Cardiac septum (tissue), 1 donor: ENCODE measurements around the gene CSNK1G3. TPM values are rescaled to one million over a fixed set of nuclear protein-coding genes. Genes with fewer than 3 reads are reported as not detected.
"Not testable (repeated sequence)": the region's sequence is repeated elsewhere in the genome, so short reads cannot be mapped to it uniquely, and the experiment has no call there.

Source experiments
- DNase-seq: peaks from one replicate; pipeline ENCODE4 v3.0.0-alpha.2; 2020; ENCODE audit warnings: low spot score
- intact Hi-C: fragments of 100-400 bp; cut with DNase I; formaldehyde crosslinking; loops from one replicate; pipeline ENCODE4 v1.14.0; 2022
- long read RNA-seq: library from polyadenylated mRNA; unstranded; transcript quantifications from one replicate; pipeline ENCODE4 v2.0.0, GENCODE V29; 2021
- total RNA-seq: library from RNA; stranded (reverse); fragmentation: NEBNext Ultra II Directional; extraction: Animal tissue kit (Norgen Biotek cat#: 25700); gene quantifications from one replicate; pipeline ENCODE4 v1.2.1, GENCODE V29; 2021
- donor health status: DM: no; HTN: no; CAD: no.

Gene CSNK1G3
- total RNA-seq, result 28.0 TPM
- long read RNA-seq, full-length matches to known transcripts, result 6 of 25 reads
- long read RNA-seq, partial matches to known transcripts, result 2 of 25 reads
- long read RNA-seq, other reads (novel, unspliced or antisense), result 17 of 25 reads

DNA sequence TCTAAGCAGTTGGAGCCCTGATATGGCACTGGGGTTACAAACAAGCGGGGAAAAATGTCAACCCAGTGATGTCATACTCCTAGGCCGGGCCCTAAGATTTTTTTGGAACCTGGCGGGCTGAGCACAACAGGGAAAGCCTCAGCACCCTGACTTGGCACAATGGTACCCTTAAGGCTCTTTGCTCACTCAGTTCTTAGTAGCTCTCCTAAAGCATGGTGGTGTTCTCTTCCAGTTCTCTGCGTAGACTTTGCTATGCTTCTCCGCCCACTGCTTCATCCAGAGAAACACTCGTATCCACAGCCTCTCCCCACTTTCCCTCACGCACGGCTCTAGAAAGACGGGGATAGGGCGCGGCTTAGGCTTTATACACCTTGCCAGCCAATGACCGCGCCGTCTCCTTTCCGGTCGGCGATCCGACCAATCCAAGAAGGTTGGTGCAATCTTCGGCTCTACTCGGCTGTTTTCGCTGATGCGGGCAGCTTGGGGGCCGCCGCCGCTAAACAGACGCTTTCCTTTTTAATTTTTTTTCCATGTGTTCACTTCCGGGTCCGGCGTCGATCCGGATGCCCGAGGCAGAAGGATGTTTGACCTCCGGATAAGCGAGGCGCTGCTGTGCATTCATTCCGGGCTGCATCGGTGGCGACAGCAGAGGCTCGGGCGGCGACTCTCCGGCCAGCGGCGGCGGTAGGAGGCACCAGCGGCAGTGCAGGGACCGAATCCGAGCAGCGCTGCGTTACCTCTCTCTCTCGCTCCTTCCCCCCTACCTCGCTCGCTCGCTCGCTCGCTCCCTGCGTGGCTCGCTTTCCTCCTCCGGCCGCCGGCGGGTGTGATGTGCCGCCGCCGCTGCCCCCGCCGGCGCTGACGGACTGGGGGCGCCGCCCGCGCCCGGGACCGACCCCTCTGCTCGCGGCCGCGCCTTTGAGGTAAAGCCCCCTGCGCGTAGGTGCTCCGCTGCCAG is at the start of gene CSNK1G3:
TSS of gene CSNK1G3 (plus strand) at position 530 of the 958 bp plus-strand sequence. CDS start 33,487 bp downstream, outside the sequence.
- intact Hi-C loops, result loop anchor here (2.0 to 10.0 kb wide), 3 partner anchors 73 to 100 kb away; partner anchors contain the start of gene CEP120
- DNase-seq, result peak; percentile 98

DNA sequence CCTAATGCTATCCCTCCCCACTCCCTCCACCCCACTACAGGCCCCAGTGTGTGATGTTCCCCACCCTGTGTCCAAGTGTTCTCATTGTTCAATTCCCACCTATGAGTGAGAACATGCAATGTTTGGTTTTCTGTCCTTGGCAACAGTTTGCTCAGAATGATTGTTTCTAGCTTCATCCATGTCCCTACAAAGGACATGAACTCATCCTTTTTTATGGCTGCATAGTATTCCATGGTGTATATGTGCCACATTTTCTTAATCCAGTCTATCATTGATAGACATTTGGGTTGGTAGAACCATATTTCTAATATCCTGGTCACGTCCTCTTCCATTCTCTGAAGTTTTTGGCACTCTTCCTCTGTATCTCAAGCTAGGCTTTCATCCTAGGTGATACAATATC is 45.1 kb upstream of the CSNK1G3 start:
- intact Hi-C loops, DNase-seq: not testable (repeated sequence)

DNA sequence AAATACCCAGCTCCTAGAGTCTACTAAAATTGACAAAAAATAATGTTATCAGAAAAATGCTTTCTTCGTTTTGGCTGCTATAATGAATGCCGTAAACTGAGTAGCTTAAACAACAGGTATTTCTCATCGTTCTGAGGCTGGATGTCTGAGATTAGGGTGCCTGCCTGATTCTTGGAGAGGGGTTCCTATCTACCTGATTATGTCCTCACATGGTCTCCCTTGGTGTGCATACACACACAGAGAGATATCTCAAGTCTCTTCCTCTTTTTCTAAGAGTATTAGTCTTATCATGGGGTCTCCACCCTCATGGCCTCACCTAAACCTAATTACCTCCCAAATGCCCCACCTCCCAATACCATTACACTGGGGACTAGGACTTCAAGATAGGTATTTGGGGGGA is 40.6 kb upstream of the CSNK1G3 start:
- no peak for DNase-seq
- intact Hi-C loops, result no loop called here

DNA sequence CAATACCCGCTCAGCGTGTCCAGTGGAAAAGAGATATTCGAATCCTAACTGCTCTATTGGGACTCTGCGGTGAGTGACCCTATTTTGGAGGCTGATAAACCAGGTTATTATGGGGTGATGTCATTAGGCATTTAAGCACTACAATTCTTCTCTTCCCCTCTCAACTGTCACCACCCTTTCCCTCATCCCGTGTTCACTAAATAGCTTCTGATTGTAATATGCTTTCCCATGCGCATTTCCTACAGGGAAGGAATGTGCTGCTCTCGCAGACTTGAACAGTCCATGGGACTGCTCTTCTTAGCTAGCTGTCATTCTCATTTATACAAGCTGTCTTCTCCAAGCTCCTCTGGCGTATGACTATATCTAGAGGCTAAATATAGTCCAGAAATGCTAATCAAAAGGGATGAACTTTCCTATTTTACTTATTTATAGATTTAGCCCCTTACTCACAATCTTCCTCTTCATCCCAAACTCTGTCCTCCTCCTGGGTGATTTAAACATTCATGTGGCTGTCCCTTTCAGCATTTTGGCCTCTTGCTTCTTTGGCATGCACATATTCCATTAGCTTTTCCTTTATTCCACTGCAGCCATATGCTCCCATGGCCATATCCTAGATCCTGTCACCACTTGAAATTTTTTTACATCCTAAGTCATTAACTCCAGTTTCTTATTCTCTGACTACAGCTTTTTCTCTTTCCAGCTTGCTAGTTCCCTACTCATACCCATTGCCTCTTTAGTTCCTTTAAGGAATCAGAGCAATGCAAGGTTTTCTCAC is 39.6 kb upstream of the CSNK1G3 start:
- no peak for DNase-seq
- intact Hi-C loops, result no loop called here

DNA sequence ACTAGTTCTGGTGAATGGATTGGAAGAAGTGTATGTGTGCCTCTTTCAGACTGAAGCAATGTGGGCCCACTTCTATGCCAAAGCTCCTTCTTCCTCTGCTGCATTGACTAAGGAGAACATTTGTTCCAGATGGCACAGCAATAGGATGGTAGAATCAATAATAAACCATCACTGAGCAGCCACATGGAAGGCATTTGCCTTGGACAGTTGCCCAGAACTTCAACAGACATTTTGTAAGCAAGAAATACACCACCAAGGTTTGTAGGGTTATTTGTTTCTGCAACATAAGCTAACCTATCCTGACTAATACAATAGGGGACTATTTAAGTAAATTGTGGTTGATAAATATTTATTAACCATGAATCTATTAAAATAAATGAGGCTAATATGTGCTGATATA is 37.7 kb upstream of the CSNK1G3 start:
- intact Hi-C loops, result no loop called here
- no peak for DNase-seq

DNA sequence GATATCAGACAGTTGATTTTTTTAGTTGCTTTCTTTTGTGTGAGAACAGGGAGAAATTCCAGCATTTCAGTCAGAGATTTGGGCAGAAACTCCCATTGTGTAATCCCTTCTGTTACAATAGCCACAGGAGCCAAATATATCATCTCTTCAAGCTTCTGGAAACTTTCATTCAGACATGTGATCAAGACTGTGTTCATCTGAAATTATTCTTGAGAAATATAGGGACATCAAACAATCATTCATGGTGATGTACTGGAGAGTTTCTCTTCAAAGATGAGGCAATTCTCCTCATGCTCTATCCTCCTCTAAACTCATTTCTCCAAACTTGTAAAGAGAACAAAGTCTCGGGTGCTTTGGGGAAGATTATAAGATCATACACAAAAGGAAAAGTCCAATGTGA is 35.2 kb upstream of the CSNK1G3 start:
- intact Hi-C loops, result no loop called here
- no peak for DNase-seq

DNA sequence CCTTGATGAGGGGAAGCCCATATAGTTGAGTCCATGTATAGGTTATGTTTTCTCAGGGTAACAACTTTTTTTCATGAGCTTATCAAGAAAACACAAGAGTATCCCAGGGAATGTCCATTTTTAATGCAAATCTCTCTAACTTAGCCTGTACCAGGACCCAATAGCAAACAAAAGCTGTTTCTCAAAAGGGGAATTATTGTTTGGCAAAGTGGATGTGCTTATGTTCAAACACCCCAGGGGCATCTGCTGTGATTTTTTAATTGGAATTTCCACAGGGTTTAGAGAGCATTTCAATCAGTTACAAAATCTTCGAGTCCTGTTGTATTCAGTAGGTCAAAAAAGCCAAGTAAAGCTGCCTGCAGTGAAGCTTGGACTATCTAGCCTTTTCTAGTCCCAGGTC is 33.4 kb upstream of the CSNK1G3 start:
- no peak for DNase-seq
- intact Hi-C loops, result no loop called here

DNA sequence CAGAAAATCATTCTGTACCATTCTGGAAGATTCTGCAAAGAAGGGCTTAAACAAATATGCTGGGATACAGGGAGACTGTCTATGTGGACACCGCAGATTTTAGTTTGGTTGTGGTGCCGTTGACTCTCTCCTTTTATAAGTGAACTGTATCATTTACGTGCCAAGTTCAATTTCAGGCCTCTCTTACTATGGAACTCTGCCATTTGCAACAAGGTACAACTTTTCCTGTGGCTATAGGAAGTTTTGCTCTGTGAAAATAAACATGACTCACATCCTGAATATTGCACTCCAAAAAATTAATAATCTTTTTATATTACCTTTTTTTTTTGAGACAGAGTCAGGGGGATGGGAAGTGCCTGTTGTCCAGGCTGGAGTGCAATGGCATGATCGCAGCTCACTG is 29.7 kb upstream of the CSNK1G3 start:
- DNase-seq, result no peak
- intact Hi-C loops, result no loop called here

DNA sequence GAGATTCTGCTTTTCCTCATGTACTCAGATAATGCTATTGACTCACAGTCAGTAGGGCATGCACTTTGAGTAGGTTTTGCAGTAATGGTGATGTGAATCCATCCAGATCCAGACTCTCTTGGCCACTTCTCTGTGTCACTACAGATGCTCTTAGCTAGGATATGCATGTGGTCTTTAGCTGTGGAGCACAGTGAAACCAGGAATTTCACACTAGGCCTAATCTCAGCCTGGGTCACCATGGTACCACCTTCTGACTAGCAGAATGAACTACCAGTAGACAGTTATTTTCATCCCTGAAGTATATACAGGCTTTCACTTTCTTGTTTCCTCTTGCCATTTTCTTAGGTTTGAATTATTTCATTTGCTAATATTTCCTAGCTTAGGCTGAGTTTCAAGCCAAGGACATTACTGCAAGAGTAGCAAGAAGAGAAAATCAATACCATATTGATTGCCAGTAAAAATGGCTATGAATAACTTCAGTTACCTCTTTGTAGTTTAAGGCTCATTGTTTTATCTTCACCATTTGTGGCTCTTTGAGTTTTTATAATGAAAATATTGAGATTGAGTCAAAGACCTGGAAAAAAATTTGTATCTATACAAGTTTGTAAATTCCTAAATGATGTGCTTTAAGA is 28.4 kb upstream of the CSNK1G3 start:
- no peak for DNase-seq
- intact Hi-C loops, result no loop called here

DNA sequence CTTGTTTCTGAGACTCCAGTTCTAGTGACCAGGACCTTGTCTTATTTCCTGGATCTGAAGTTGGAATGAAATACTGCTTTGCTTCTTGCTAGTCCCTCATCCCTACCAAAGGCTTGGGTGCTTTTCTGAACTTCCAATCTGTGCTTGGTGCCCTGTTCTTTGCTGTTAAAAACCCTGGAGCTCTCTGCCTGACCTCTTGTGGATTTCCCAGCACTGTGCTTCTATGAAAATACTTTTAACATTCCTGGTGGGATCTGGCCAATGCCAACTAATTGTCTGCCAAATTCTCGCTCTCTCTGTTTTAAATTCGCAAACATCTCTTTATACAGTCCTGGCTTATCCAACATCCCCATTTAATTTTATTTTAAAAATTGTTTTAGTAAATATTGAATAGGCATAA is 26.7 kb upstream of the CSNK1G3 start:
- intact Hi-C loops, result no loop called here
- DNase-seq, result no peak

DNA sequence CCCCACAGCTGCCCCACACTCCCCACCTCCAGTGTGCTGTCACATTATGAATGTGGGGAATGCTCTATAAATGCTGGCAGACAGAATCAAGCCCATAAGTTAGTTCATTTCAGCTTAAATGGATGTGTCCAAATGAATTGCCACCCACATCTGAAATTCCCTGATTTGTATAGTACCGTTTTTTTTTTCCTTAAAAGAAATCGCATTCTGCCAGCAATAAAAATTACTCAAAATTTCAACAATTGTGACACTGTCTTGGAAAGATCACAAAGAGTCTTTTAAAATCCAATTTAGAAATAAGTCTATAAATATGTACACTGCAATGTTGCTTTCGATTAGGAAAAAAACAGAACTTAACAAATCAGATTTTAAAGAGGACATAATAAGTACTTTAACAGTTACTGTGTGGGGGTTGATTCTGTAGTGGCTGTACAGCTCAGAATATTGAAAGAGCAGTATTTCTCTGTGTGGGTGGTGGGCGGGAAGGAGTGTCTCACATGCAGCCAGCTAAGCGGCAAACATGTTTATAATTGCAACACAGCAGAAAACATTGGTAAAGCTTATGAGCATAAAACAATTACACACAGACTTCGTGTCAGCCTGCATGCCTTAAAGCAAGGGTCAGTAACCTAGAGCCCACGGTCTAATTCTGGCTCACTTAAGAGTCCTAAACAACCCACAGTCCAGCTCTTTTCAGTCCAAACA is 24.9 kb upstream of the CSNK1G3 start:
- no peak for DNase-seq
- intact Hi-C loops, result no loop called here

DNA sequence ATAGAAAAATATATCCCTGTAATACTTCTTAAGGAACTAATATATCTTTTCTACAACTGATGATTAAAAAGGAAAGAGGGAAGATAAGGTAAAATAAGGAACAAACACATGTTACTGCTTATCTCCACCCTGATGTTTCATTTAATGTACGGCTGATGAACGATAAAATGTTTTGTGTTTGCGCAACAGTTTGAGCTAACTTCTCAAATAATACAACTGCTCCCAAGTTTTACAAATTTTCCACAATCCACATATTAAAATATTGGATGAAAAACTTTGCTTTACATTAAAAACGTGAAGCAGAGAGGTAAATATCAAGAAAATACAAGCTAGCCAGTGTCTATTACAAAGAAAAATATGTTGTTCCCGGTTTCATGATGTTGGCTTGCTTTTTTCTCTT is 21.0 kb upstream of the CSNK1G3 start:
- intact Hi-C loops, result no loop called here
- DNase-seq, result no peak

DNA sequence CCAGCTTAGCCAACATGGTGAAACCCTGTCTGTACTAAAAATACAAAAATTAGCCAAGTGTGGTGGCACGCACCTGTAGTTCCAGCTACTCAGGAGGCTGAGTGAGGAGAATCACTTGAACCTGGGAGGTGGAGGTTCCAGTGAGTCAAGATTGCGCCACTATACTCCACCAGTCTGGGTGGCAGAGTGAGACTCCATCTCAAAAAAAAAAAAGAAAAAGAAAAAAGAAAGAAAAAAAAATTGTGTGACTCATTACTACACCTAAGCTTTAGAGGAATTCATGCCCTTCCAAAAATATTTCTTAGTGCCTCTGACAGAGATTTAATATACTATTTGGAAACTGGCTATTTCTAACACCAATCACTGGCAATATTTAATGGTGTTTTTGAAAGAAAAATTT is 16.8 kb upstream of the CSNK1G3 start:
- DNase-seq, intact Hi-C loops: not testable (repeated sequence)

DNA sequence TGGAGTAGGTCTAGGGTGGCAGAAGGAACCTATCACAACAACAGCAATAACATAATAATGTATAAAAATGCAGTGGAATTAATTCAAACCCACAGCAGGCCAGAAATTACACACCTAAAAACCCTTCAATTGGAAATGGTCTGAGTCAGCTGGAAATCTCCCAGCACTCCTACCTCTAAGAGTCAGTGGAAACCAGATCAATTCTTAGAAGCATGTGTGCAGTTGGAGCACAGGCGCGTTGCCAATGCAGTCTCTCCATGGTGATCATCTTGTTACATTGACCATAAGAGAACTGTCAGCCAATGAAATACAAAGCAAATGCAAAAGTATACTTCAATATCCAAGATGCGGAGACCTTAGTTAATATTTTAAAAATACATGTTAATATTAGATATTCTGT is 15.1 kb upstream of the CSNK1G3 start:
- DNase-seq, result no peak
- intact Hi-C loops, result no loop called here

DNA sequence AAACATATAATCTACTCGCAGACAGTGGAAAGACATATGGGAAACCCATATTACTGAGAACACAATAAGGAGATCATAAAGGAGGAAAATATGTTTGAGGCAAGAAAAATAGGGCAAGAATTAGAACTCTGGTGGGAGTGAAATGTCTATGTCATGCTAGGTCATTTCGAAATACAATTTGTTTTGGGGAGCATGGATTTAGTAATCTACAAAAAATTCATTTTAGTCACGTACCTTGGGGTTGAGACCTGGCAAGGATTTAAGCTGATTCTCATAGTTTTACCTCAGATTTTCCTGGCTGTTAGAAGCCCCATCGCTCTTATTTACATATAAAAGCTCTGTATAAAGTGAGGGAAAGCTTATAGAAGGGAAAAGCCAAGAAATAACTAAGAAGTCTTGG is 11.5 kb upstream of the CSNK1G3 start:
- DNase-seq, result no peak
- intact Hi-C loops, result no loop called here

DNA sequence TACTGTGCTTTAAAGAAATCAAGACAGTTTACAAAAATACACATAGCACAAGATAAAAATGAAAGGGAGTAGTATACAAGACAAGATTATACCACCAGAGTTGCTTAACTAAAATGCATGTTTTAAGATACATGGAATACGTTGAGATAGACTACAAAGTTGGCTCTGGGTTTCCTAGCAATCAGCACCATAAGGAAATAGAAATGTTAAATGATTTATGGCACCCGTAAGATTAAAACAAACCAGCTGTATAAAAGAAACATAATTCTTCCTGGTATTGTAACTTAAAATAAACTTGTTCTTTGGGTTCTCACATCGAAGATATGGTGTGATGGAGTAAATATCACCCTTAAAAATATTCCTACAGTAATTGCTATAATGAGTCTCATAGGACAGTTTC is 9.9 kb upstream of the CSNK1G3 start:
- intact Hi-C loops, result no loop called here
- no peak for DNase-seq

DNA sequence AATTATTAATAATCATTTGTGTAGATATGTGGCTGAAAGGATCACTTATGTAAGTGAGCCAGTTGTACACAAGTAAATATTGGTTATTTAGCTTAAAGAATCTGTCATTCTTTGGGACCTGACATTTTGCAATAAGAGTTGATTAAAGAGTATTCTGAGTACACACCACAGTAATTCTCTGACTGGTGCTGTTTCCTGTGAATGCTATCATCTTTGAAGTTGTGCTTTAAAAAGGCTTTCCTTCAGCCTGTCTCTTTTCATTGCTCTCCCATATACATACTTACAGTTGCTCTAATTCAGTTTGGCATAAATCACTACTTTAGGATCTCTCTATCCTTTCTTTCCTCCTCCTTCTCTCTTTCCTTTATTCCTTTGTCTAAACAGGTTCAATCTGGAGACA is 8.7 kb upstream of the CSNK1G3 start:
- DNase-seq, result no peak
- intact Hi-C loops, result no loop called here

DNA sequence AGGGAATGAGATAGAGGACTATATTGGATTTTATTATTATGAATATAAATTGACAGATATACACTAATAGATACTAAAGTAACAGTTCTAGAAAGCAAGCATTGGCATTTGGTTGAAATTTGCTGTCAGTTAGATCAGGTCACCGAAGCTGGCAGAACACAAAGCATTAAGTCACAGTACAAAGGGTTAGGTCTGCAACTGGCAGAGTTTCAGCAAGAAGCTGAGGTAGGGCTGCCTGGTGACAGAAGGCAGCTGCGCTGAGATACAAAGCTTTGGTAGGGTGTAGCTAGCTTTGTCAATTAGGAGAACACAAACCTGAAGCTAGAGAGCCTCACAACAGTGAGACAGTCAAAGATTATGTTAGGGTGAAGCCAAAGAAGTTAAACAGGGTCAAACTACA is 6.3 kb upstream of the CSNK1G3 start:
- intact Hi-C loops, result no loop called here
- no peak for DNase-seq

DNA sequence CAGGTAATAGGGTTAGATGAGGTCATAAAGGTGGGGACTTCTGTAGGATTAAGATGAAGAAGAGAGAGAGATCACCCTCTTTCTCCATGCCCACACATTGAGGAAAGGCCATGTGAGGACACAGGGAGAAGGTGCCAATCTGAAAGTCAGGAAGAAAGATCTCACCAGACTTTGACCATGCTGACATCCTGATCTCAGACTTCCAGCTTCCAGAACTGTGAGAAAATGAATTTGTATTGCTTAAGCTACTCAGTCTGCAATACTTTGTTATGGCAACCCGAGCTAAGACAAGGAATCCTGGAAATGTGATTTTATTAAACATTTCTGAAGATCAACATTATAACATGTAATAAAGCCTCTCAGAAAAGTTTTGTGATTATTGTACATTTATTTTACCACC is 3.5 kb upstream of the CSNK1G3 start:
- intact Hi-C loops, result no loop called here
- no peak for DNase-seq
